ENCODE results near the gene FUT2.

FUT2 gene

DNA sequence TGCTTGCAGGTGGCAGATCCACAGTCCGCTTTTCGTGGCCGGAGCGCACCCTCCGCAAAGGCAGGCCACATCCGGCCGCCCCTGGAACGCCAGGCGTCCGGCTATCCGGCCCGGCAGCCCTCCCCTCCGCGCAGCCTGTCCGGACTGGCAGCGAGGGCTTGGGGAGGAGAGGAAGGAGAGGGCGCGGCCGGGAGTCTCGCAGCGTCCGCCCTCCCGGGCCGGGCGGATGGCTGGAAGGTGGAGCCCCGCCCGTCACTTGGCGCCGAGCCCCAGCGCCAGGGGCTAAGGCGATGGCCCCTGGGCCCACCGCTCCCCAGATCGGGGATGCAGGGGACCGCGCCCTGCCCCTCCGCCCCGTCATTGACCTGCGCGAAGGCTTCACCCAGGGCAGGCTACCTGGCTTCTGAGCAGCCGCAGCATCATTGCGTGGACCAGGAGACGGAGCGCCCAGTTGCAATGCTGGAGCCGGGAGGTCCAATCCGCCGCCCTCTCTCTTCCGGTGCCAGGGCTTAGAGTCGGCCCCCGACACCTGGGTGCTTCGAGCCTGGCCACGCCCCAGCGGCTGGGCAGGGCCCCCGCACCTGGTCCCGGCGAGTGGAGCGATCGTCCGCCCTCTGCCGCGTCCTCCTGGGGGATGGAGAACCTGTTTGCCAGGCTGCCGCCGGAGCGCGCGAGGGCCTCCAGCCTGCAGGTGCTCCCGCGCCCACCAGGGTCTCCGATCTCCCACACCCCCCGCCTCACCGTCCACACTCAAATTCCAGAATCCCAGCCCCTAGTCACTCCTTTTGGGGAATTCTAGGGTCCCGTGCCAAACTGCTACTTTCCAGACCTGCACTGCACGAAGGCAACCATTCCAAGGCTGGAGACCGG, 57.0 kb downstream of the FUT2 start, which contains the start of gene FUT1:
Gene FUT1 (minus strand): TSS at position 146 of the 870 bp plus-strand sequence. CDS start 1,360 bp downstream, outside the sequence.
- DNase-seq: peak; percentile 35

DNA sequence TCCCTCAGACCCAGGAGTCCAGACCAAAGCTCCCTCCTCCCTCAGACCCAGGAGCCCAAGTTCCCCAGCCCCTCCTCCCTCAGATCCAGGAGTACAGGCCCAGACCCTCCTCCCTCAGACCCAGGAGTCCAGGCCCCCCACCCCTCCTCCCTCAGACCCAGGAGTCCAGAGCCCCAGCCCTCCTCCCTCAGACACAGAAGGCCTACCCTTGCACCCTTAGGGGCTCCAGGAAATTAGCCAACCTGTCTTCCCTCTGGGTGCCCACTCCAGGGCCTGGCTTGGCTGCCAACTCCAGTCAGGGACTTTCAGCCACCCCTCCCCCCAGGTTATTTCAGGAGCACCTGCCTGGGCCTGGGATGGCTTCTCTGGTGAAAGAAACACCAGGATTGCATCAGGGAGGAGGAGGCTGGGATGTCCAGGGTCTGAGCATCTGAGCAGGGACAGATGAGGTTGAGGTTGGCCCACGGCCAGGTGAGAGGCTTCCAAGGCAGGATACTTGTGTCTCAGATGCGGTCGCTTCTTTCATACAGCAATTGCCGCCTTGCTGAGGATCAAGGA, 59.4 kb downstream of the FUT2 start, which contains the start of gene FGF21:
Gene FGF21 (plus strand): TSS at position 441 of the 558 bp plus-strand sequence. CDS start 713 bp downstream, outside the sequence.
- DNase-seq: no peak
